Fibroblast of skin of abdomen (primary cell): ENCODE results near the gene IL11RA. TPM values are rescaled to one million over a fixed set of nuclear protein-coding genes. Genes with fewer than 3 reads are reported as not detected.

Experiments
- DNase-seq: peaks from one replicate; pipeline ENCODE4 v3.0.0-alpha.2; 2013
- polyA plus RNA-seq, 2 experiments: library from polyadenylated mRNA; unstranded; fragments of 120-200 nt; gene quantifications; one replicate each; pipeline ENCODE4 v1.2.1, GENCODE V29; 2013; ENCODE audit not compliant: insufficient read length in 2 of 2

The IL11RA gene
- 42.8 TPM for polyA plus RNA-seq (2013, experiment 1 of 2; ENCODE audit: insufficient read length)
- polyA plus RNA-seq (2013, experiment 2 of 2; ENCODE audit: insufficient read length): 43.0 TPM

GRCh38 chr9:34651876-34652601, at the start of gene IL11RA:
TSS of gene IL11RA (plus strand) at chr9:34652185. CDS start at chr9:34655218, 3,033 bp downstream.
- peak; percentile 82 for DNase-seq

- peak; percentile 56 for DNase-seq
Measured at GRCh38 chr9:34603610-34604231, 48.3 kb upstream of the IL11RA start.

DNA sequence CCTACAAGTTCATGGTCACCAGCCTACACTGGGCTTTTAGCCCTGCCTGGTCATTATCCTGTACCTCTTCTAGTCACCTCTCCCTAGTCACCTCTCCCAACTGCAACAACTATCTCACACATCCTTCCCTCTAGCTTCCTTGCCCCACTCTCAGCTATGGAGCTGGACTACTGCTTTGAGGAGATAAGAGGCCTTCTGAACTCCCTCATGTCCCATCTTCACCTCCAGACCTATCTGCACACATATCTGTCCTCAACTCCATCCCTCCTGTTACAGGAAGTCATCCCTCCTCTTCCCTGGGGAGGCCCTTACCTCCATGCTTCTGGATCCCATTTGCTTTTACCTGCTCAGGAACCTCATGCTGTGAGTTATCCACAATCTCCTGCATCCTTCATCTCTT, 45.8 kb upstream of the IL11RA start:
- DNase-seq: no peak

GRCh38 chr9:34606905-34607304, 45.1 kb upstream of the IL11RA start:
- DNase-seq: no peak

- no peak for DNase-seq
Measured at GRCh38 chr9:34607331-34607730, 44.7 kb upstream of the IL11RA start.

GRCh38 chr9:34610434-34611206, 41.4 kb upstream of the IL11RA start:
- no peak for DNase-seq

DNA sequence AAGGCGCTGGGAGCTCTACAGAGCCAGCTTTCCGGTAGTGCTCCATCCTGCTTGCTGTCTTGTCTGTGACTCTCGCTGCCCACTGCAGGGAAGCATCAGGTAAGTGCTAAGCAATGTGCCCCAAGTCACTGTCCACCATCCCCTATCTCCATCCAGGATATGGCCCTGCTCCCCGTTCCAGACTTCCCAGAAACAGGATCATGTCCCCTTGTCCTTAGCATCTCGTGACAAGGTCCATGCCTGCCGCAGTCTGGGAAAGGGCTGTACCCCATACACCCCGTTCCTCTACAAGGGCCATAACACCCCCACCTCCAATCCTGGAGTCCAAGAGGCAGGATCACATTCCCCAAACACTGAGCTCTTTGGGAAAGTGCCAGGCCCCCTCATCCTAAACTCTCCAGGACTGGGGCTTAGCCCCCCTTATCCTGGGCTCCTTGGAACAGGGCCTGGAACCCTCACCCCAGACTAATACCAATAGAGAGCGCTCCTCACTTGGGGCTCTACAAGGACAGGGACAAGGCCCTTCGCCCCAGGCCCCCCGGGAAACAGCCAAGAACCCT, 40.7 kb upstream of the IL11RA start:
- no peak for DNase-seq

- peak; percentile 85 for DNase-seq
Measured at GRCh38 chr9:34611811-34612787, 39.9 kb upstream of the IL11RA start, which contains the start of gene RPP25L. TSS of gene RPP25L (minus strand) at chr9:34612097. CDS start at chr9:34611296, 801 bp downstream.

DNA sequence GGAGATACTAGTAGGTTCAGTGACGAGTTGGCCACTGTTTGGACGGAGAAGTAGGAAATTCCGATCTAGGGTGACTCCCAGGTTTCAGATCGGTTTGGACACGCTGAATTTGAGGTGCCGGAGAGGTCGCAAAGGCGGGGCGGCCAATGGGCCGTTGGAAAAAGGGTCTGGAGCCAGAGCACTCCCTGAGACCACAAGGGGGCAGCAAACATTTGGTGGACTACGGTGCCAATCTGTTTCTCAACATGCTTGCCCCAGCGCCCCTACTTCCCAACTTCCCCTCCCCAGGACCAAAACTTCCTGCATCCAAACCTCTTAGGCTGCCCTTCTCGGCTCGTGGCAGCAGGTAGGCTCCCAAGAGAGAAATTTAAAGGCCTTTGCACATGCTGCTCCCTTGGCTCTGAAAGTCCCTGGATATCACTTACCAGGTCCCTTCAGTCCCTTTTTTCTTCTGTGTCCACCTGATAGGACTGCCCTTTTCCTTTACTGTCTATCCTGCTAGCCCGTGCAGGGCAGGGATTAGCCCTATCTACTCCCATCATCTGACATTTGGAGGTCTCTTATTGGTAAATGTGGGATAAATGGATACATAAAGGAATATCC, 39.1 kb upstream of the IL11RA start:
- peak; percentile 60 for DNase-seq

- no peak for DNase-seq
Measured at GRCh38 chr9:34615132-34615531, 36.9 kb upstream of the IL11RA start.

- peak; percentile 94 for DNase-seq
Measured at GRCh38 chr9:34620061-34620994, 31.7 kb upstream of the IL11RA start, which contains the start of gene DCTN3. TSS of gene DCTN3 (minus strand) at chr9:34620495. CDS start at chr9:34620464, 31 bp downstream.

GRCh38 chr9:34623374-34624235, 28.4 kb upstream of the IL11RA start:
- DNase-seq: no peak

GRCh38 chr9:34624475-34625185, 27.4 kb upstream of the IL11RA start:
- no peak for DNase-seq

DNA sequence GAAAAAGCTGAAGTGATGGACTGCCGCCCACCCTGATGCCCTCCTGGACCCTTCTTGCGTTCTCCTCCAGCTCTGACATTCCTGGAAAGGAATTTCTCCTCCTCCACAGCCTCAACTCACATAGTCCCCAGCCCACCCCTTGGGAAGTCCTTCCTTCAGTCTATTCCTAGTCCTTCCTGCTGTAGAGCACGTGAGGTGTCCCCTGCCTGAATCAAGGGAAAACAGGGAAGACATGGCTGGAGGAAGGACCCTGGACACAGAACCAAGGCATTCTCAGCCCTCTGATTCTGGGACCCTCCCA, 26.8 kb upstream of the IL11RA start:
- no peak for DNase-seq

GRCh38 chr9:34627716-34628655, 24.0 kb upstream of the IL11RA start:
- DNase-seq: no peak

GRCh38 chr9:34628656-34629490, 23.1 kb upstream of the IL11RA start, which contains the start of gene ARID3C:
TSS of gene ARID3C (minus strand) at chr9:34629066. CDS start at chr9:34628014, 1,052 bp downstream.
- no peak for DNase-seq
